Measurements from ENCODE around the gene KIF20A. TPM values are rescaled to one million over a fixed set of nuclear protein-coding genes. Genes with fewer than 3 reads are reported as not detected.

Gene KIF20A
- total and polyA plus RNA-seq, 2 experiments from 2014 or later = 41.0 to 60.4 TPM

- Histone ChIP-seq H3K9me2 (ENCODE audit: insufficient read depth) (no peaks in the 10 kb centered on the region), H3K27ac (ENCODE audit: low read depth) (peak overlapping the region; percentile 83), H3K27me3 (ENCODE audit: insufficient read depth) (no peaks in the 10 kb centered on the region), H2AFZ (peak overlapping the region; percentile 58; the same call in 1 of the 2 replicates), H3K4me2 (peak overlapping the region; percentile 86), H4K20me1 (replicated peaks; ENCODE audit: insufficient read depth) (no peaks in the 10 kb centered on the region; the same call in 1 of the 2 replicates), H3K79me2 (replicated peaks; ENCODE audit: insufficient read depth) (peaks cover 56% of the 10 kb centered on the region), H3K4me1 (ENCODE audit: insufficient read depth) (peaks cover 12% of the 10 kb centered on the region), H3K4me3 (peak overlapping the region; percentile 73), H3K36me3 (ENCODE audit: insufficient read depth) (peaks cover 44% of the 10 kb centered on the region), H3F3A (replicated peaks; ENCODE audit: low read depth) (0 out of 2 replicates have a peak, but pooled peaks cover 6% of the 10 kb centered on the region)
- Mint-ChIP-seq H3K36me3 (ENCODE audit: low read depth) (peaks cover 58% of the 10 kb centered on the region), H3K27ac (no peak overlapping the region), H3K4me3 (no peak overlapping the region), H3K4me1 (peaks cover 2% of the 10 kb centered on the region; the same call in 2 of the 3 replicates), H3K9me3 (no peaks in the 10 kb centered on the region), H3K27me3 (ENCODE audit: insufficient read depth, low read depth, poor library complexity) (peaks cover 5% of the 10 kb centered on the region)
- peak; percentile 20 for ATAC-seq
- no peak for TF ChIP-seq NANOG (IDR thresholded peaks at IDR 0.05; ENCODE audit: borderline replicate concordance)
- DNase-seq (ENCODE audit: low spot score) = peak; percentile 65
Observed at GRCh38 chr5:138177941-138178515, 884 bp upstream of the KIF20A start.

- H3K27ac Mint-ChIP-seq = no peak overlapping the region
- Histone ChIP-seq H3K4me3 (peak overlapping the region; percentile 73), H3K4me1 (ENCODE audit: insufficient read depth) (peaks cover 12% of the 10 kb centered on the region), H2AFZ (peak overlapping the region; percentile 64), H3K79me2 (replicated peaks; ENCODE audit: insufficient read depth) (peaks cover 56% of the 10 kb centered on the region), H3K27me3 (ENCODE audit: insufficient read depth) (no peaks in the 10 kb centered on the region), H3K9me2 (ENCODE audit: insufficient read depth) (no peaks in the 10 kb centered on the region), H3K4me2 (peak overlapping the region; percentile 87), H3F3A (replicated peaks; ENCODE audit: low read depth) (0 out of 2 replicates have a peak, but pooled peaks cover 6% of the 10 kb centered on the region), H4K20me1 (replicated peaks; ENCODE audit: insufficient read depth) (no peaks in the 10 kb centered on the region; the same call in 1 of the 2 replicates), H3K36me3 (ENCODE audit: insufficient read depth) (peaks cover 45% of the 10 kb centered on the region), H3K27ac (ENCODE audit: low read depth) (peak overlapping the region; percentile 80)
- ATAC-seq (peak; percentile 34), DNase-seq (ENCODE audit: low spot score) (peak; percentile 31)
- peaks cover 62% of the 10 kb centered on the region for H3K36me3 Mint-ChIP-seq (ENCODE audit: low read depth)
- peaks cover 6% of the 10 kb centered on the region for H3K27me3 Mint-ChIP-seq (ENCODE audit: insufficient read depth, low read depth, poor library complexity)
- no peaks in the 10 kb centered on the region for H3K9me3 Mint-ChIP-seq
- H3K4me1 Mint-ChIP-seq = peaks cover 2% of the 10 kb centered on the region; the same call in 2 of the 3 replicates
- H3K4me3 Mint-ChIP-seq = no peak overlapping the region
- no peak for TF ChIP-seq JUNB (IDR thresholded peaks at IDR 0.05; ENCODE audit: unreplicated experiment)
- TF ChIP-seq ZNF331 (CRISPR knock-in tag; IDR thresholded peaks at IDR 0.05; ENCODE audit: low read depth) = no peak
- no peak for TF ChIP-seq EZH2phosphoT487 (IDR thresholded peaks at IDR 0.05; ENCODE audit: unreplicated experiment)
- TF ChIP-seq NANOG (IDR thresholded peaks at IDR 0.05; ENCODE audit: borderline replicate concordance) = no peak
- TF ChIP-seq EZH2 (IDR thresholded peaks at IDR 0.05; ENCODE audit: low read depth, unreplicated experiment) = no peak
- no peak for TF ChIP-seq CREB1 (CRISPR knock-in tag; IDR thresholded peaks at IDR 0.05; ENCODE audit: low read depth)
- TF ChIP-seq REST (IDR thresholded peaks at IDR 0.05; ENCODE audit: unreplicated experiment) = no peak
- no peak for TF ChIP-seq ZNF114 (CRISPR knock-in tag; IDR thresholded peaks at IDR 0.05)
- TF ChIP-seq ZNF462 (CRISPR knock-in tag; IDR thresholded peaks at IDR 0.05) = no peak
- no peak for TF ChIP-seq POLR2AphosphoS5 (IDR thresholded peaks at IDR 0.05; ENCODE audit: low read depth)
Observed at GRCh38 chr5:138179277-138179857, 455 bp downstream of the KIF20A start.
